ENCODE results near the gene PIGN. TPM values are rescaled to one million over a fixed set of nuclear protein-coding genes. Genes with fewer than 3 reads are reported as not detected.

PIGN gene
- total RNA-seq, 3 donors from 2014 or later (not counting 1 experiment from before 2014, with no cell fraction given) = 12.2 to 21.7 (median 20.1) TPM

- no peak for TF ChIP-seq CTCF (IDR thresholded peaks at IDR 0.05)
- H3K4me3 Mint-ChIP-seq = no peak overlapping the region
- H3K4me3 ChIP-seq (ENCODE audit: low read length) = no peak overlapping the region
- H3K27me3 ChIP-seq (ENCODE audit: control insufficient read depth, insufficient read depth, low read length) = no peaks in the 10 kb centered on the region
- no peak overlapping the region for H3K27ac Mint-ChIP-seq
- DNase-seq = no peak
- ATAC-seq = no peak
- no peaks in the 10 kb centered on the region for H3K36me3 Mint-ChIP-seq
- H3K9me3 Mint-ChIP-seq = no peaks in the 10 kb centered on the region
- H3K27ac ChIP-seq (ENCODE audit: low read length) = no peak overlapping the region
- no peaks in the 10 kb centered on the region for H3K36me3 ChIP-seq (ENCODE audit: control insufficient read depth, insufficient read depth, low read length)
- no peaks in the 10 kb centered on the region for H3K4me1 Mint-ChIP-seq
- H3K27me3 Mint-ChIP-seq (ENCODE audit: low read depth in 2 of 2) = no peaks in the 10 kb centered on the region
- no peaks in the 10 kb centered on the region for H3K4me1 ChIP-seq (ENCODE audit: control insufficient read depth, insufficient read depth, low read length)
- intact Hi-C loops (cut with micrococcal nuclease) = no loop called here
- H3K9me3 ChIP-seq (ENCODE audit: control insufficient read depth, insufficient read depth, low read length) = no peaks in the 10 kb centered on the region
Measured at GRCh38 chr18:62118328-62118727, 68.5 kb downstream of the PIGN start.

- Mint-ChIP-seq H3K27me3 (ENCODE audit: low read depth in 2 of 2) (no peaks in the 10 kb centered on the region), H3K4me3 (no peak overlapping the region), H3K36me3 (no peaks in the 10 kb centered on the region), H3K27ac (no peak overlapping the region), H3K9me3 (no peaks in the 10 kb centered on the region), H3K4me1 (no peaks in the 10 kb centered on the region)
- TF ChIP-seq CTCF (IDR thresholded peaks at IDR 0.05) = no peak
- no peaks in the 10 kb centered on the region for H3K27me3 ChIP-seq (ENCODE audit: control insufficient read depth, insufficient read depth, low read length)
- H3K4me3 ChIP-seq (ENCODE audit: low read length) = no peak overlapping the region
- intact Hi-C loops (cut with micrococcal nuclease) = no loop called here
- DNase-seq = no peak
- ATAC-seq = no peak
- WGBS (ENCODE audit: insufficient coverage) = 96% methylated on average over 1 of the region's 1 CpG
- H3K4me1 ChIP-seq (ENCODE audit: control insufficient read depth, insufficient read depth, low read length) = no peaks in the 10 kb centered on the region
- no peak overlapping the region for H3K27ac ChIP-seq (ENCODE audit: low read length)
- H3K36me3 ChIP-seq (ENCODE audit: control insufficient read depth, insufficient read depth, low read length) = peaks cover 4% of the 10 kb centered on the region
- no peaks in the 10 kb centered on the region for H3K9me3 ChIP-seq (ENCODE audit: control insufficient read depth, insufficient read depth, low read length)
Measured at GRCh38 chr18:62109676-62110075, 77.2 kb downstream of the PIGN start.

- Histone ChIP-seq H3K36me3 (ENCODE audit: control insufficient read depth, insufficient read depth, low read length) (peaks cover 8% of the 10 kb centered on the region), H3K4me1 (ENCODE audit: control insufficient read depth, insufficient read depth, low read length) (no peaks in the 10 kb centered on the region), H3K27ac (ENCODE audit: low read length) (no peak overlapping the region), H3K27me3 (ENCODE audit: control insufficient read depth, insufficient read depth, low read length) (no peaks in the 10 kb centered on the region), H3K9me3 (ENCODE audit: control insufficient read depth, insufficient read depth, low read length) (no peaks in the 10 kb centered on the region), H3K4me3 (ENCODE audit: low read length) (no peak overlapping the region)
- H3K36me3 Mint-ChIP-seq = no peaks in the 10 kb centered on the region
- no peak for TF ChIP-seq CTCF (IDR thresholded peaks at IDR 0.05)
- ATAC-seq = no peak
- no peaks in the 10 kb centered on the region for H3K27me3 Mint-ChIP-seq (ENCODE audit: low read depth in 2 of 2)
- H3K4me1 Mint-ChIP-seq = no peaks in the 10 kb centered on the region
- intact Hi-C loops (cut with micrococcal nuclease) = no loop called here
- WGBS (ENCODE audit: insufficient coverage) = no CpG with 5 or more reads among the region's 1 CpG
- H3K27ac Mint-ChIP-seq = no peak overlapping the region
- H3K9me3 Mint-ChIP-seq = no peaks in the 10 kb centered on the region
- DNase-seq = no peak
- no peak overlapping the region for H3K4me3 Mint-ChIP-seq
Measured at GRCh38 chr18:62107881-62108280, 79.0 kb downstream of the PIGN start.

- Histone ChIP-seq H3K9me3 (ENCODE audit: control insufficient read depth, insufficient read depth, low read length) (no peaks in the 10 kb centered on the region), H3K36me3 (ENCODE audit: control insufficient read depth, insufficient read depth, low read length) (peaks cover 8% of the 10 kb centered on the region), H3K27me3 (ENCODE audit: control insufficient read depth, insufficient read depth, low read length) (no peaks in the 10 kb centered on the region), H3K27ac (ENCODE audit: low read length) (no peak overlapping the region), H3K4me3 (ENCODE audit: low read length) (no peak overlapping the region), H3K4me1 (ENCODE audit: control insufficient read depth, insufficient read depth, low read length) (no peaks in the 10 kb centered on the region)
- DNase-seq (no peak), ATAC-seq (no peak)
- WGBS (ENCODE audit: insufficient coverage) = 100% methylated on average over 2 of the region's 2 CpGs
- Mint-ChIP-seq H3K27me3 (ENCODE audit: low read depth in 2 of 2) (no peaks in the 10 kb centered on the region), H3K27ac (no peak overlapping the region), H3K4me3 (no peak overlapping the region), H3K4me1 (no peaks in the 10 kb centered on the region), H3K36me3 (no peaks in the 10 kb centered on the region), H3K9me3 (no peaks in the 10 kb centered on the region)
- intact Hi-C loops (cut with micrococcal nuclease) = no loop called here
- TF ChIP-seq CTCF (IDR thresholded peaks at IDR 0.05) = no peak
Measured at GRCh38 chr18:62106271-62106670, 80.6 kb downstream of the PIGN start.
